GM12878 (cell line): ENCODE data around the gene MCAT. TPM values are rescaled to one million over a fixed set of nuclear protein-coding genes. Genes with fewer than 3 reads are reported as not detected.

Experiments used
- ATAC-seq: fragments of 200-7000 bp; cut with Tn5 transposase; 3 replicates; pipeline ENCODE4 v1.9.1; 2020; ENCODE audit warnings: mild to moderate bottlenecking, moderate library complexity
- BruUV-seq: library from RNA; stranded (reverse); fragments of 400-500 nt; replicated peaks from 2 replicates; lab custom pipeline; 2021; lab: Mats Ljungman, UMichigan
- CTCF ChIA-PET: fragments of 300-600 bp; sonication (Branson Sonifier 250); formaldehyde crosslinking; extraction: SDS; loops from one replicate; lab custom pipeline; 2021; ENCODE audit warnings: inconsistent platforms; lab: Yijun Ruan, JAX
- POLR2A ChIA-PET: fragments of 350-600 bp; formaldehyde crosslinking; extraction: SDS; loops from one replicate; lab custom pipeline; 2021; ENCODE audit warnings: inconsistent platforms; lab: Charles Lee
- RAD21 ChIA-PET: fragments of 300-600 bp; sonication (Branson Sonifier 250); formaldehyde crosslinking; loops from one replicate; lab custom pipeline; 2023; ENCODE audit warnings: antibody characterized with exemption; ENCODE audit not compliant: unreplicated experiment; lab: Charles Lee
- SMC1A ChIA-PET: fragments of 300-600 bp; sonication (Branson Sonifier 250); formaldehyde crosslinking; loops from one replicate; lab custom pipeline; 2023; ENCODE audit not compliant: unreplicated experiment, uncharacterized antibody; lab: Charles Lee
- DNase-seq: peaks from one replicate; pipeline ENCODE4 v3.0.0-alpha.2; 2011; ENCODE audit warnings: low read depth, low spot score
- FAIRE-seq: peaks from 3 replicates; lab custom pipeline; 2011; peaks lifted over from hg19 to GRCh38; lab: Jason Lieb, UNC
- H2AFZ ChIP-seq: 2 replicates; pipeline ENCODE4 v1.6.0; 2011; ENCODE audit warnings: low read depth, low read length, control low read depth; ENCODE audit not compliant: control insufficient read depth
- H3K27ac ChIP-seq: 2 replicates; pipeline ENCODE4 v1.5.1; 2011; ENCODE audit warnings: control low read depth; ENCODE audit not compliant: control insufficient read depth, insufficient read depth
- H3K27me3 ChIP-seq, 2 experiments: replicated peaks in 1 of 2; 2 replicates each; pipeline versions ENCODE4 v1.6.0 to v1.6.1; 2011; ENCODE audit warnings: low read length in 1 of 2; ENCODE audit not compliant: control insufficient read depth in 2 of 2, insufficient read depth in 2 of 2
- H3K36me3 ChIP-seq, 2 experiments: 2 replicates each; pipeline ENCODE4 v1.5.1; 2011; ENCODE audit warnings: low read length in 1 of 2; ENCODE audit not compliant: control insufficient read depth in 2 of 2, insufficient read depth in 2 of 2
- H3K4me1 ChIP-seq: 2 replicates; pipeline ENCODE4 v1.6.1; 2011; ENCODE audit warnings: mild to moderate bottlenecking, low read length, moderate library complexity, mixed read lengths; ENCODE audit not compliant: control insufficient read depth, insufficient read depth
- H3K4me2 ChIP-seq: 2 replicates; pipeline ENCODE4 v1.6.0; 2011; ENCODE audit warnings: control low read depth; ENCODE audit not compliant: control insufficient read depth, insufficient read depth
- H3K4me3 ChIP-seq: fragments of 200-600 bp; sonication (generic); 2 replicates; pipeline ENCODE4 v1.5.1; 2016
- H3K79me2 ChIP-seq: 2 replicates; pipeline ENCODE4 v1.6.0; 2011; ENCODE audit warnings: low read length; ENCODE audit not compliant: control insufficient read depth, insufficient read depth
- H3K9ac ChIP-seq: 2 replicates; pipeline ENCODE4 v1.8.0; 2011; ENCODE audit warnings: low read length, control low read depth, mixed read lengths; ENCODE audit not compliant: control insufficient read depth, insufficient read depth
- H3K9me3 ChIP-seq: replicated peaks from 3 replicates; pipeline ENCODE4 v1.5.1; 2011; ENCODE audit warnings: mild to moderate bottlenecking, low read length; ENCODE audit not compliant: control insufficient read depth, insufficient read depth
- H4K20me1 ChIP-seq: 2 replicates; pipeline ENCODE4 v1.6.0; 2011; ENCODE audit not compliant: control insufficient read depth, insufficient read depth
- ASH2L ChIP-seq: fragments of 300-600, 200-600 bp; sonication (generic); IDR thresholded peaks from 2 replicates; pipeline ENCODE4 v1.6.1; 2017; ENCODE audit warnings: low read depth, mild to moderate bottlenecking, borderline replicate concordance
- ATF2 ChIP-seq: IDR thresholded peaks from 2 replicates; pipeline ENCODE4 v1.6.1; 2012; ENCODE audit warnings: low read length, inconsistent platforms
- EZH2 ChIP-seq: IDR thresholded peaks from 2 replicates; pipeline ENCODE4 v1.6.1; 2012; ENCODE audit warnings: low read depth, mild to moderate bottlenecking, control low read depth, inconsistent platforms, low read length, borderline replicate concordance; ENCODE audit not compliant: control insufficient read depth
- IRF3 ChIP-seq: fragments of 450-650 bp; IDR thresholded peaks from 2 replicates; pipeline ENCODE4 v1.6.1; 2014; ENCODE audit warnings: mild to moderate bottlenecking
- IRF4 ChIP-seq: IDR thresholded peaks from 2 replicates; pipeline ENCODE4 v1.6.1; 2011; ENCODE audit warnings: low read depth, low read length
- KAT2A ChIP-seq: conservative IDR thresholded peaks from 2 replicates; pipeline ENCODE4 v1.6.1; 2011; ENCODE audit warnings: low read depth, low read length; ENCODE audit not compliant: control insufficient read depth
- MYC ChIP-seq: IDR thresholded peaks from 2 replicates; pipeline ENCODE4 v1.6.1; 2011; ENCODE audit warnings: mild to moderate bottlenecking, low read length, moderate library complexity, inconsistent platforms; ENCODE audit not compliant: insufficient read depth, insufficient replicate concordance, insufficient read length, severe bottlenecking
- NFIC ChIP-seq: IDR thresholded peaks from 2 replicates; pipeline ENCODE4 v1.6.1; 2012; ENCODE audit warnings: low read depth, mild to moderate bottlenecking, inconsistent platforms, low read length, moderate library complexity
- NFYA ChIP-seq: IDR thresholded peaks from 2 replicates; pipeline ENCODE4 v1.6.1; 2011; ENCODE audit warnings: low read depth, mild to moderate bottlenecking, low read length, improper control_type of control experiment, borderline replicate concordance
- PKNOX1 ChIP-seq: fragments of 450-650 bp; IDR thresholded peaks from 2 replicates; pipeline ENCODE4 v1.6.1; 2016; ENCODE audit warnings: mild to moderate bottlenecking
- POLR2AphosphoS5 ChIP-seq: IDR thresholded peaks from 2 replicates; pipeline ENCODE4 v1.6.1; 2011; ENCODE audit warnings: mild to moderate bottlenecking, low read length, inconsistent platforms
- ZBTB33 ChIP-seq: fragments of 450-650 bp; IDR thresholded peaks from 2 replicates; pipeline ENCODE4 v1.6.1; 2017; ENCODE audit warnings: mild to moderate bottlenecking
- ZNF274 ChIP-seq: IDR thresholded peaks from one replicate; pipeline ENCODE4 v1.8.0; 2011; ENCODE audit not compliant: insufficient read length, insufficient read depth
- ZNF687 ChIP-seq: fragments of 450-650 bp; IDR thresholded peaks from 2 replicates; pipeline ENCODE4 v1.6.1; 2017; ENCODE audit warnings: mild to moderate bottlenecking, moderate library complexity
- WGBS: methylation state at CpG from one replicate; pipeline ENCODE4 v1.1.6; 2016; ENCODE audit warnings: low lambda C conversion rate; ENCODE audit not compliant: insufficient replicate concordance, insufficient coverage; ENCODE audit errors: missing lambda C conversion rate; 5-methylcytosine and 5-hydroxymethylcytosine counted together
- in situ Hi-C: fragments of 300-500 bp; cut with MboI; formaldehyde crosslinking; loops from 9 replicates; pipeline ENCODE4 v1.14.3; 2018; ENCODE audit warnings: mixed read lengths
- intact Hi-C: fragments of 100-400 bp; cut with micrococcal nuclease; formaldehyde crosslinking; loops from one replicate; pipeline ENCODE4 v1.14.2; 2022; ENCODE audit not compliant: unreplicated experiment
- polyA plus RNA-seq, 11 experiments: library from polyadenylated mRNA; depleted of rRNA in 4 of 11; unstranded in 6 of 11; stranded (reverse) in 5 of 11; fragments of >200 nt; fragmentation: Nextera tagmentation in 4 of 11; fragmentation: Illumina TruSeq in 1 of 11; extraction: Ambion mirVana in 4 of 11; extraction: Trizol in 1 of 11; gene quantifications; 1 replicate in 1 of 11; 2 replicates in 10 of 11; pipeline versions ENCODE4 v1.2.1 to v1.2.3, GENCODE V29; 2011 to 2016; ENCODE audit warnings: inconsistent platforms in 2 of 11, missing spikeins in 2 of 11, low read depth in 1 of 11
- total RNA-seq, 4 experiments: library from RNA; depleted of rRNA in 3 of 4; stranded (reverse); fragments of >200 nt in 3 of 4; fragmentation: Illumina TruSeq in 1 of 4; extraction: Trizol in 1 of 4; gene quantifications; 2 replicates each; pipeline versions ENCODE4 v1.2.1 to v1.2.3, GENCODE V29; 2013 to 2021

Gene MCAT
- total and polyA plus RNA-seq, 10 of the 15 experiments (the other 5 are each of a cell fraction or from before 2014, with no cell fraction given), result 3.6 to 29.1 (median 19.3) TPM

GRCh38 chr22:43176090-43176489 is 32.9 kb upstream of the MCAT start:
- Histone ChIP-seq H4K20me1 (no peaks in the 10 kb centered on the region), H3K36me3 (peaks cover 8 to 18% of the 10 kb centered on the region in 2 experiments; a peak in 3 of 4 replicates), H3K9ac (no peak overlapping the region), H3K4me3 (no peak overlapping the region), H3K27ac (no peak overlapping the region), H3K79me2 (no peaks in the 10 kb centered on the region), H3K4me2 (no peak overlapping the region)
- BruUV-seq, result no TSS peak
- ATAC-seq (no peak), DNase-seq (no peak)
- ChIA-PET CTCF (no interaction called here), SMC1A (no interaction called here)
- no peak for TF ChIP-seq ASH2L
- no peak for TF ChIP-seq MYC
- TF ChIP-seq PKNOX1, result no peak
- no peak for TF ChIP-seq IRF4
- TF ChIP-seq ZBTB33, result no peak
- no peak for TF ChIP-seq POLR2AphosphoS5
- TF ChIP-seq IRF3, result no peak
- TF ChIP-seq EZH2, result no peak
- TF ChIP-seq ZNF274, result no peak
- no peak for TF ChIP-seq NFYA
- TF ChIP-seq ZNF687, result no peak
- TF ChIP-seq NFIC, result no peak
- TF ChIP-seq ATF2, result no peak
- no peak for TF ChIP-seq KAT2A
- TF ChIP-seq, all 136 proteins: peak for 0
- in situ Hi-C loops, result no loop called here
- no peaks in the 10 kb centered on the region for H3K27me3 ChIP-seq
- ChIA-PET POLR2A (no interaction called here), RAD21 (no interaction called here)
- H3K4me1 ChIP-seq, result no peaks in the 10 kb centered on the region
- intact Hi-C loops, result no loop called here
- 90% methylated on average over 15 of the region's 15 CpGs for whole genome bisulfite sequencing
- FAIRE-seq, result no peak
- no peaks in the 10 kb centered on the region for H3K9me3 ChIP-seq
- H2AFZ ChIP-seq, result no peak overlapping the region
